GM18499 (cell line): Measurements from ENCODE around the gene ALPL.
"Not testable (repeated sequence)": the region's sequence is repeated elsewhere in the genome, so short reads cannot be mapped to it uniquely, and the experiment has no call there.

Experiments
- ATAC-seq: cut with Tn5 transposase; IDR thresholded peaks from one replicate; pipeline ENCODE4 v1.9.1; 2021; ENCODE audit warnings: moderate number of reproducible peaks; ENCODE audit not compliant: insufficient read depth, unreplicated experiment

ALPL gene

GRCh38 chr1:21552715-21553114, 43.5 kb downstream of the ALPL start:
- no peak for ATAC-seq

- no peak for ATAC-seq
Measured at GRCh38 chr1:21553116-21553926, 44.1 kb downstream of the ALPL start.

- no peak for ATAC-seq
Measured at GRCh38 chr1:21559788-21560567, 50.8 kb downstream of the ALPL start.

- no peak for ATAC-seq
Measured at GRCh38 chr1:21560916-21561638, 51.9 kb downstream of the ALPL start.

GRCh38 chr1:21562896-21563295, 53.7 kb downstream of the ALPL start:
- ATAC-seq, result no peak

- no peak for ATAC-seq
Measured at GRCh38 chr1:21563971-21564370, 54.7 kb downstream of the ALPL start.

- no peak for ATAC-seq
Measured at GRCh38 chr1:21564521-21565095, 55.4 kb downstream of the ALPL start.

- ATAC-seq, result no peak
Measured at GRCh38 chr1:21565285-21565684, 56.1 kb downstream of the ALPL start.

- ATAC-seq, result not testable (repeated sequence)
Measured at GRCh38 chr1:21566361-21566760, 57.1 kb downstream of the ALPL start.

GRCh38 chr1:21567241-21568005, 58.2 kb downstream of the ALPL start:
- ATAC-seq, result no peak

GRCh38 chr1:21568006-21568746, 59.0 kb downstream of the ALPL start:
- no peak for ATAC-seq

- no peak for ATAC-seq
Measured at GRCh38 chr1:21568809-21569385, 59.7 kb downstream of the ALPL start.

- ATAC-seq, result no peak
Measured at GRCh38 chr1:21569820-21570527, 60.8 kb downstream of the ALPL start.

GRCh38 chr1:21570528-21570875, 61.3 kb downstream of the ALPL start:
- ATAC-seq, result no peak

GRCh38 chr1:21570885-21571284, 61.7 kb downstream of the ALPL start:
- ATAC-seq, result no peak

- ATAC-seq, result no peak
Measured at GRCh38 chr1:21572221-21572620, 63.0 kb downstream of the ALPL start.

GRCh38 chr1:21572735-21573277, 63.6 kb downstream of the ALPL start:
- ATAC-seq, result no peak

GRCh38 chr1:21573475-21573874, 64.3 kb downstream of the ALPL start:
- no peak for ATAC-seq
